Stimulated activated CD8-positive, alpha-beta memory T cell treated with anti-CD3 and anti-CD28 coated beads, Interleukin-7, amount 100 ng/mL, for 4 hours (primary cell): ENCODE data around the gene ADD2.
"Not testable (repeated sequence)": the region's sequence is repeated elsewhere in the genome, so short reads cannot be mapped to it uniquely, and the experiment has no call there.

Experiments
- DNase-seq, 2 donors: peaks; one replicate each; pipeline ENCODE4 v3.0.0-alpha.2; 2020; ENCODE audit warnings: low read depth in 2 of 2

The ADD2 gene

GRCh38 chr2:70671092-70671675 lies 96.8 kb downstream of the ADD2 start:
- DNase-seq = no peak

GRCh38 chr2:70670626-70671025 lies 97.4 kb downstream of the ADD2 start:
- DNase-seq = no peak

- no peak for DNase-seq
Measured at GRCh38 chr2:70670202-70670601, 97.8 kb downstream of the ADD2 start.

GRCh38 chr2:70668911-70669310 lies 99.1 kb downstream of the ADD2 start:
- no peak for DNase-seq

GRCh38 chr2:70668432-70668831 lies 99.6 kb downstream of the ADD2 start:
- no peak for DNase-seq

- DNase-seq = no peak
Measured at GRCh38 chr2:70664525-70664924, 103.5 kb downstream of the ADD2 start.

- no peak for DNase-seq
Measured at GRCh38 chr2:70663411-70663810, 104.6 kb downstream of the ADD2 start.

- no peak for DNase-seq
Measured at GRCh38 chr2:70659551-70659950, 108.4 kb downstream of the ADD2 start.

GRCh38 chr2:70658476-70658875 lies 109.5 kb downstream of the ADD2 start:
- no peak for DNase-seq

GRCh38 chr2:70657246-70657645 lies 110.8 kb downstream of the ADD2 start:
- DNase-seq = no peak

GRCh38 chr2:70656421-70657010 lies 111.5 kb downstream of the ADD2 start:
- peak in 1 of 2 donors; percentile 9 for DNase-seq

GRCh38 chr2:70655786-70656185 lies 112.2 kb downstream of the ADD2 start:
- no peak for DNase-seq

GRCh38 chr2:70655211-70655610 lies 112.8 kb downstream of the ADD2 start:
- not testable (repeated sequence) for DNase-seq

GRCh38 chr2:70651727-70652126 lies 116.3 kb downstream of the ADD2 start:
- no peak for DNase-seq

GRCh38 chr2:70651014-70651413 lies 117.0 kb downstream of the ADD2 start:
- no peak for DNase-seq

GRCh38 chr2:70648961-70649360 lies 119.0 kb downstream of the ADD2 start:
- DNase-seq = no peak

- peak; percentile 39 to 41 for DNase-seq
Measured at GRCh38 chr2:70647873-70648481, 120.0 kb downstream of the ADD2 start.

- DNase-seq = no peak
Measured at GRCh38 chr2:70646420-70646818, 121.6 kb downstream of the ADD2 start.

- no peak for DNase-seq
Measured at GRCh38 chr2:70645733-70646419, 122.1 kb downstream of the ADD2 start.

GRCh38 chr2:70643715-70644114 lies 124.3 kb downstream of the ADD2 start:
- no peak for DNase-seq

GRCh38 chr2:70641263-70641784 lies 126.7 kb downstream of the ADD2 start:
- DNase-seq = no peak

GRCh38 chr2:70639841-70640436 lies 128.1 kb downstream of the ADD2 start:
- DNase-seq = no peak
